Transverse colon (tissue), 4 donors: ENCODE data around the gene TCF7. TPM values are rescaled to one million over a fixed set of nuclear protein-coding genes. Genes with fewer than 3 reads are reported as not detected.

Source experiments
- DNase-seq: peaks from one replicate; pipeline ENCODE4 v3.0.0-alpha.2; 2019
- H3K27ac ChIP-seq, 4 donors: fragments of 200-600 bp; sonication (generic); 2 replicates each; pipeline ENCODE4 v1.5.1; 2016 to 2018; ENCODE audit warnings: inconsistent platforms in 4 of 4
- H3K27me3 ChIP-seq: fragments of 200-600 bp; sonication (generic); 2 replicates; pipeline ENCODE4 v1.5.1; 2017; ENCODE audit warnings: inconsistent platforms
- H3K36me3 ChIP-seq, 4 donors: fragments of 200-600 bp; sonication (generic); 2 replicates each; pipeline ENCODE4 v1.5.1; 2017 to 2019; ENCODE audit warnings: inconsistent platforms in 4 of 4
- H3K4me1 ChIP-seq, 4 donors: fragments of 200-600 bp; sonication (generic); 2 replicates each; pipeline ENCODE4 v1.5.1; 2017 to 2020; ENCODE audit warnings: inconsistent platforms in 4 of 4
- H3K4me3 ChIP-seq, 4 donors: fragments of 200-600 bp; sonication (generic); 1 replicate in 1 of 4; 2 replicates in 3 of 4; pipeline versions ENCODE4 v1.5.1 to v1.6.1; 2017 to 2019; ENCODE audit warnings: inconsistent platforms in 4 of 4
- H3K9me3 ChIP-seq, 2 donors: fragments of 200-600 bp; sonication (generic); 2 replicates each; pipeline ENCODE4 v1.5.1; 2017 to 2019; ENCODE audit warnings: inconsistent platforms in 2 of 2
- EP300 ChIP-seq: sonication (generic); formaldehyde crosslinking; IDR thresholded peaks from one replicate; pipeline ENCODE4 v1.6.1; 2017; ENCODE audit warnings: antibody characterized with exemption, low read depth
- POLR2A ChIP-seq: fragments of 450-650 bp; IDR thresholded peaks from one replicate; pipeline ENCODE4 v1.6.1; 2016; ENCODE audit warnings: antibody characterized with exemption, mild to moderate bottlenecking, moderate library complexity
- POLR2AphosphoS5 ChIP-seq, 3 donors: sonication (generic); formaldehyde crosslinking; IDR thresholded peaks; one replicate each; pipeline ENCODE4 v1.6.1; 2016; ENCODE audit warnings: antibody characterized with exemption in 3 of 3
- WGBS, 2 donors: methylation state at CpG; one replicate each; pipeline ENCODE4 v1.1.5; 2018; ENCODE audit warnings: low coverage in 1 of 2; 5-methylcytosine and 5-hydroxymethylcytosine counted together
- in situ Hi-C, 4 donors: fragments of 200-750 bp; cut with MboI; loops; one replicate each; pipeline versions ENCODE4 v1.15.0 to v1.15.1; 2017; ENCODE audit warnings: low sequenced_read_pairs in 3 of 4, low pct_ligation_motif_present in 1 of 4, low pct_unique_long_range_greater_than_20kb in 1 of 4
- intact Hi-C: fragments of 100-400 bp; cut with DNase I; formaldehyde crosslinking; loops from one replicate; pipeline ENCODE4 v1.15.1; 2023; ENCODE audit warnings: low total_unique reads
- total RNA-seq, 4 donors: library from RNA; depleted of rRNA; stranded (reverse); fragments of >200 nt; gene quantifications; one replicate each; pipeline ENCODE4 v1.1.0, GENCODE V29; 2016
- TF ChIP-seq, protein P1 (sequence below), 5 experiments: fragments of 200-600 bp in 3 of 5; fragments of 450-650 bp in 2 of 5; sonication (generic) in 3 of 5; IDR thresholded peaks; 1 replicate in 2 of 5; 2 replicates in 3 of 5; pipeline ENCODE4 v1.5.1; 2016 to 2017; ENCODE audit warnings: antibody characterized with exemption in 5 of 5, inconsistent platforms in 3 of 5, mild to moderate bottlenecking in 2 of 5, moderate library complexity in 1 of 5

The TCF7 gene
- total RNA-seq, 4 donors from 2014 or later, result 0.60 to 7.1 (median 3.1) TPM

DNA sequence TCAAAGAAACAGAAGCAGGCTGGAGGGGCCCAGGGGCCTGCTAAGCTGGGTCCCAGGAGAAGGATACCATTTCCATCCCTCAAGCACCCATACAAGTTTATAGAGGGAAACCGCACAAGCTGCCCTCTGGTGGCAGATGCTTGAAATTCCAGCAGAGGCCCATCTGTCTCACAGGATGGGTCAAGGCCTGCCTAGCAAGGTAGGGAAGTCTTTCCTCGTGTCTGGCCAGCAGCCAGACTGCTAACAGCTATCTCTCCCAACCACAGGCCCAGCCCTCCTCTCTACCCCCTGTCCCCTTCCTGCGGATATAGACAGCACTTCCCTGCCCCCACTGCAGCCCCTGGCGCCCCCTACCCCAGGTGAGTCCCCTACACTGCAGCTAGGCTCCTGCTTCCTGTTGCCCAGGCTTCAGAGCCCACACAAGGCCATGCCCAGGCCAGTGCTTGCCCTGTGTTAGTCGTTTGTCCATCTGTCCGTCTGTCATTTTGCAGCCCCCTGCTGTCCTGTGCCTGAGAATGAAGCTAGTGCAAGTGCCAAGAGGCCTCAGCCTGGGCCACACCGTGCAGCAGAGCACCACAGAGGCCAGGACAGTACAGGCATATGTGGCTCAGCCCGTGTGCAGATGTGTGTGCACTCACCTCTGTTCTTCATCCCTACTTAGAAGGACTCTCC is 26.2 kb downstream of the TCF7 start:
- H3K9me3 ChIP-seq, result no peaks in the 10 kb centered on the region
- peak; percentile 81 for DNase-seq
- intact Hi-C loops, result no loop called here
- no peaks in the 10 kb centered on the region for H3K27me3 ChIP-seq
- TF ChIP-seq POLR2A (no peak), POLR2AphosphoS5 (IDR thresholded peaks at IDR 0.05) (no peak), EP300 (no peak)
- TF ChIP-seq, protein P1, sequence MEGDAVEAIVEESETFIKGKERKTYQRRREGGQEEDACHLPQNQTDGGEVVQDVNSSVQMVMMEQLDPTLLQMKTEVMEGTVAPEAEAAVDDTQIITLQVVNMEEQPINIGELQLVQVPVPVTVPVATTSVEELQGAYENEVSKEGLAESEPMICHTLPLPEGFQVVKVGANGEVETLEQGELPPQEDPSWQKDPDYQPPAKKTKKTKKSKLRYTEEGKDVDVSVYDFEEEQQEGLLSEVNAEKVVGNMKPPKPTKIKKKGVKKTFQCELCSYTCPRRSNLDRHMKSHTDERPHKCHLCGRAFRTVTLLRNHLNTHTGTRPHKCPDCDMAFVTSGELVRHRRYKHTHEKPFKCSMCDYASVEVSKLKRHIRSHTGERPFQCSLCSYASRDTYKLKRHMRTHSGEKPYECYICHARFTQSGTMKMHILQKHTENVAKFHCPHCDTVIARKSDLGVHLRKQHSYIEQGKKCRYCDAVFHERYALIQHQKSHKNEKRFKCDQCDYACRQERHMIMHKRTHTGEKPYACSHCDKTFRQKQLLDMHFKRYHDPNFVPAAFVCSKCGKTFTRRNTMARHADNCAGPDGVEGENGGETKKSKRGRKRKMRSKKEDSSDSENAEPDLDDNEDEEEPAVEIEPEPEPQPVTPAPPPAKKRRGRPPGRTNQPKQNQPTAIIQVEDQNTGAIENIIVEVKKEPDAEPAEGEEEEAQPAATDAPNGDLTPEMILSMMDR (IDR thresholded peaks at IDR 0.05), result peak; percentile 67 to 79 (median 76)
- 41% methylated on average over 8 of the region's 8 CpGs; no CpG with 5 or more reads in 1 of the 2 donors for WGBS, 2 donors
- no peak overlapping the region for H3K4me3 ChIP-seq
- H3K27ac ChIP-seq, result no peak overlapping the region
- in situ Hi-C loops, result loop anchor here (5.0 to 10.0 kb wide), 4 partner anchors 46 to 106 kb away; no protein-coding TSS in a partner anchor
- H3K4me1 ChIP-seq, result peaks cover 0 to 6% (median 3%) of the 10 kb centered on the region in 4 donors
- peaks cover 0 to 9% (median 1%) of the 10 kb centered on the region in 4 donors for H3K36me3 ChIP-seq

DNA sequence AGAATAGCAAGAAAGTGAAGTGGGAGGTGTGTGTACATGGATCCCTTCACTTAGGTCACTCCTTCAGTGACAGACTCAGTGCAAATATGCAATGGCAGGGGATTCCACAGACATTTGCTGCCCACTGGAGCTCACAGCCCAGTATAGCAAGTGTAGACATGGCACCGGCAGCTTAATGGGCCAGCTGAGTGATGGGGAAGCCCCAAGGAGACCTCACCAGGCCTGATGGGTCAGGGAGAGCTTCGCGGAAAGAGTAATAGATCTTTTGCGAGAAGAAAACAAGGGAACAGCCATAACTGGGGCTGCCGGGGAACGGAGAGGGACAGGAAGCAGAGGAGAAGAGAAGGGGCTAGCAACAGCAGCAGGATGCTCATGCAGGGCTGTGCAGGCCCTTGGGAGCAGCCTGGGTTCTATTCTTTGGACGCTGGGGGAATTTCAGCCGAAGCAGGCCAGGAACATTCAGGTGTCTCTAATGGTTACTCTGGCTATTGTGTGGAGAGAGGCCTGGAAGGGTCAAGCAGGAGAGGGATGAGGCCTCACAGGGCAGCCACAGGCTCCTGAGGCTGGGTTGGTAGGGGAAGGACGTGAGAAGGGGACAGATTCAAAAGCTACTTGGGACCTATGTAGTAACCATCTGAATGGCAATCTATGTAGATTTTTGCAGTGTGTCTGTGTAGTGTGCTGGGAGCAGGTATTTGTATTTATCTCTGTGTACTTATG is 27.0 kb downstream of the TCF7 start:
- Histone ChIP-seq H3K9me3 (no peaks in the 10 kb centered on the region), H3K27ac (no peak overlapping the region), H3K4me3 (no peak overlapping the region), H3K27me3 (no peaks in the 10 kb centered on the region), H3K36me3 (peaks cover 0 to 9% (median 1%) of the 10 kb centered on the region in 4 donors), H3K4me1 (peaks cover 0 to 6% (median 3%) of the 10 kb centered on the region in 4 donors)
- DNase-seq, result no peak
- intact Hi-C loops (no loop called here), in situ Hi-C loops (loop anchor here (5.0 to 10.0 kb wide), 4 partner anchors 47 to 107 kb away; no protein-coding TSS in a partner anchor)
- 76 to 85% methylated on average over 3 to 9 of the region's 9 CpGs for WGBS, 2 donors
- TF ChIP-seq POLR2A (no peak), EP300 (no peak), POLR2AphosphoS5 (IDR thresholded peaks at IDR 0.05) (no peak)
- TF ChIP-seq, protein P1 (IDR thresholded peaks at IDR 0.05), result no peak

DNA sequence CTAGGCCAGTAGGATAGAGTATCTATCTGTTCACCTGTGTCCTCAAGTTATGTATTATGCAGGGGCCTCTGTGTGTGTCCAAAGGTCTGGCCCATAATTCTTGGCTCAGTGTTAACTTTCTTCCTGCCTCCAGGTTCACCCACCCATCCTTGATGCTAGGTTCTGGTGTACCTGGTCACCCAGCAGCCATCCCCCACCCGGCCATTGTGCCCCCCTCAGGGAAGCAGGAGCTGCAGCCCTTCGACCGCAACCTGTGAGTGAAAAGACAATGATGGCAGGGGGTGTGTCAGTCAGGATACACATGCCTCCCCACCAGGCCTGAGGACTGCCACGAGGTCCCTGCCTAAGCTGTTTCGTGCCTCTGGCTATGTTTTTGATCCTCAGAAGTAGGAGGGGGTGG is 27.6 kb downstream of the TCF7 start:
- Histone ChIP-seq H3K27me3 (no peaks in the 10 kb centered on the region), H3K4me3 (no peak overlapping the region), H3K27ac (no peak overlapping the region), H3K9me3 (no peaks in the 10 kb centered on the region), H3K4me1 (peaks cover 0 to 6% (median 3%) of the 10 kb centered on the region in 4 donors), H3K36me3 (peaks cover 0 to 5% (median 1%) of the 10 kb centered on the region in 4 donors)
- intact Hi-C loops, result no loop called here
- in situ Hi-C loops, result loop anchor here (5.0 to 10.0 kb wide), 4 partner anchors 47 to 107 kb away; no protein-coding TSS in a partner anchor
- TF ChIP-seq POLR2AphosphoS5 (IDR thresholded peaks at IDR 0.05) (no peak), POLR2A (no peak), EP300 (no peak)
- TF ChIP-seq, protein P1 (IDR thresholded peaks at IDR 0.05), result no peak
- no peak for DNase-seq
- 71 to 77% methylated on average over 2 to 5 of the region's 5 CpGs for WGBS, 2 donors

DNA sequence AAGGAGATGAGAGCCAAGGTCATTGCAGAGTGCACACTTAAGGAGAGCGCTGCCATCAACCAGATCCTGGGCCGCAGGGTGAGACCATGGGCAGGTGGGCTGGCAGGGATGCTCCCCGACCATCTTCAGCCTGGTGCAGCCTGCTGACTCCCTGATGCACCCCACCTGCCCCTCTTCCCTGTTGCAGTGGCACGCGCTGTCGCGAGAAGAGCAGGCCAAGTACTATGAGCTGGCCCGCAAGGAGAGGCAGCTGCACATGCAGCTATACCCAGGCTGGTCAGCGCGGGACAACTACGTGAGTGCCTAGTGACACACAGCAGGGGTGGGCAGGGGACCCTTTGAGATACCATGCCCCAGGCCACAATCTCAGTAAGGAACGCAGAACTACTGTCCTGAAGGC is 28.3 kb downstream of the TCF7 start:
- Histone ChIP-seq H3K4me3 (no peak overlapping the region), H3K27ac (no peak overlapping the region), H3K27me3 (no peaks in the 10 kb centered on the region), H3K36me3 (peaks cover 0 to 5% (median 1%) of the 10 kb centered on the region in 4 donors), H3K4me1 (peaks cover 0 to 6% (median 3%) of the 10 kb centered on the region in 4 donors), H3K9me3 (no peaks in the 10 kb centered on the region)
- 93% methylated on average over 9 of the region's 12 CpGs; no CpG with 5 or more reads in 1 of the 2 donors for WGBS, 2 donors
- TF ChIP-seq, protein P1 (IDR thresholded peaks at IDR 0.05), result no peak
- no peak for TF ChIP-seq POLR2AphosphoS5 (IDR thresholded peaks at IDR 0.05)
- TF ChIP-seq POLR2A, result no peak
- no peak for TF ChIP-seq EP300
- in situ Hi-C loops, result loop anchor here (5.0 to 10.0 kb wide), 4 partner anchors 48 to 108 kb away; no protein-coding TSS in a partner anchor
- DNase-seq, result no peak
- intact Hi-C loops, result no loop called here
